OCI-LY3 (cell line): ENCODE data around the gene CTPS2.
"Not testable (repeated sequence)": the region's sequence is repeated elsewhere in the genome, so short reads cannot be mapped to it uniquely, and the experiment has no call there.

Experiments used
- H2AFZ ChIP-seq: fragments of 200-600, 300-600 bp; shearing (Covaris generic); 2 replicates; pipeline ENCODE4 v1.6.0; 2014; ENCODE audit warnings: antibody characterized with exemption, low read depth, low read length
- H3K27ac ChIP-seq: fragments of 200-600, 300-600 bp; sonication (generic); 2 replicates; pipeline ENCODE4 v1.5.1; 2014; ENCODE audit warnings: mild to moderate bottlenecking, low read length, moderate library complexity, mixed read lengths
- H3K27me3 ChIP-seq: fragments of 200-600, 300-600 bp; sonication (generic); 2 replicates; pipeline ENCODE4 v1.6.1; 2014; ENCODE audit warnings: low read depth, low read length, mixed read lengths
- H3K36me3 ChIP-seq: fragments of 200-600, 300-600 bp; sonication (generic); replicated peaks from 2 replicates; pipeline ENCODE3; 2014; ENCODE audit warnings: low read depth, low read length, mixed read lengths
- H3K4me1 ChIP-seq: fragments of 300-600, 200-600 bp; sonication (generic); 2 replicates; pipeline ENCODE4 v1.6.1; 2014; ENCODE audit warnings: low read length, mixed read lengths
- H3K4me2 ChIP-seq: fragments of 200-600, 300-600 bp; sonication (generic); 2 replicates; pipeline ENCODE4 v1.6.1; 2014; ENCODE audit warnings: low read length, mixed read lengths
- H3K4me3 ChIP-seq: fragments of 300-600, 200-600 bp; sonication (generic); 2 replicates; pipeline ENCODE4 v1.5.1; 2014; ENCODE audit warnings: antibody characterized with exemption, mild to moderate bottlenecking, low read length, moderate library complexity
- H3K79me2 ChIP-seq: fragments of 300-600, 200-600 bp; shearing (Covaris generic); 2 replicates; pipeline ENCODE4 v1.6.1; 2014; ENCODE audit warnings: mild to moderate bottlenecking, low read length, mixed read lengths
- H3K9ac ChIP-seq: fragments of 300-600, 200-600 bp; shearing (Covaris generic); 2 replicates; pipeline ENCODE4 v1.6.0; 2014; ENCODE audit warnings: mild to moderate bottlenecking, low read length, moderate library complexity
- H3K9me3 ChIP-seq: fragments of 200-600, 300-600 bp; shearing (Covaris generic); 2 replicates; pipeline ENCODE4 v1.6.1; 2014; ENCODE audit warnings: low read length, mixed read lengths; ENCODE audit not compliant: insufficient read depth
- H4K20me1 ChIP-seq: fragments of 200-600, 300-600 bp; sonication (generic); 2 replicates; pipeline ENCODE4 v1.6.1; 2016; ENCODE audit warnings: low read length, mixed read lengths; ENCODE audit not compliant: insufficient read depth
- EZH2phosphoT487 ChIP-seq: fragments of 200-600 bp; shearing (Covaris generic); IDR thresholded peaks from 2 replicates; pipeline ENCODE4 v1.6.1; 2018; ENCODE audit warnings: antibody characterized with exemption, mixed run types, low read depth
- TF ChIP-seq, protein P1 (sequence below): fragments of 200-600, 300-600 bp; sonication (generic); IDR thresholded peaks from 2 replicates; pipeline ENCODE4 v1.5.1; 2014; ENCODE audit warnings: antibody characterized with exemption, low read length, low read depth

The CTPS2 gene, protein sequence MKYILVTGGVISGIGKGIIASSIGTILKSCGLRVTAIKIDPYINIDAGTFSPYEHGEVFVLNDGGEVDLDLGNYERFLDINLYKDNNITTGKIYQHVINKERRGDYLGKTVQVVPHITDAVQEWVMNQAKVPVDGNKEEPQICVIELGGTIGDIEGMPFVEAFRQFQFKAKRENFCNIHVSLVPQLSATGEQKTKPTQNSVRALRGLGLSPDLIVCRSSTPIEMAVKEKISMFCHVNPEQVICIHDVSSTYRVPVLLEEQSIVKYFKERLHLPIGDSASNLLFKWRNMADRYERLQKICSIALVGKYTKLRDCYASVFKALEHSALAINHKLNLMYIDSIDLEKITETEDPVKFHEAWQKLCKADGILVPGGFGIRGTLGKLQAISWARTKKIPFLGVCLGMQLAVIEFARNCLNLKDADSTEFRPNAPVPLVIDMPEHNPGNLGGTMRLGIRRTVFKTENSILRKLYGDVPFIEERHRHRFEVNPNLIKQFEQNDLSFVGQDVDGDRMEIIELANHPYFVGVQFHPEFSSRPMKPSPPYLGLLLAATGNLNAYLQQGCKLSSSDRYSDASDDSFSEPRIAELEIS

GRCh38 chrX:16712548-16713155 is at the start of gene CTPS2:
Gene CTPS2, minus strand, starts transcription at chrX:16712669. Its CDS starts 9,767 bp downstream, at chrX:16702902.
- Histone ChIP-seq H3K4me2 (peak within 1 kb of the TSS; percentile 59), H2AFZ (peak within 1 kb of the TSS; percentile 44), H3K4me3 (peak within 1 kb of the TSS; percentile 86), H3K36me3 (no peaks in the 10 kb centered on the region), H3K79me2 (no peaks in the 10 kb centered on the region; the same call in 1 of the 2 replicates), H3K27me3 (no peaks in the 10 kb centered on the region), H3K27ac (peak within 1 kb of the TSS; percentile 22), H4K20me1 (no peaks in the 10 kb centered on the region), H3K9me3 (no peaks in the 10 kb centered on the region), H3K4me1 (peaks cover 7% of the 10 kb centered on the region; the same call in 1 of the 2 replicates), H3K9ac (peak within 1 kb of the TSS; percentile 76)
- no peak for TF ChIP-seq EZH2phosphoT487
- TF ChIP-seq, protein P1, sequence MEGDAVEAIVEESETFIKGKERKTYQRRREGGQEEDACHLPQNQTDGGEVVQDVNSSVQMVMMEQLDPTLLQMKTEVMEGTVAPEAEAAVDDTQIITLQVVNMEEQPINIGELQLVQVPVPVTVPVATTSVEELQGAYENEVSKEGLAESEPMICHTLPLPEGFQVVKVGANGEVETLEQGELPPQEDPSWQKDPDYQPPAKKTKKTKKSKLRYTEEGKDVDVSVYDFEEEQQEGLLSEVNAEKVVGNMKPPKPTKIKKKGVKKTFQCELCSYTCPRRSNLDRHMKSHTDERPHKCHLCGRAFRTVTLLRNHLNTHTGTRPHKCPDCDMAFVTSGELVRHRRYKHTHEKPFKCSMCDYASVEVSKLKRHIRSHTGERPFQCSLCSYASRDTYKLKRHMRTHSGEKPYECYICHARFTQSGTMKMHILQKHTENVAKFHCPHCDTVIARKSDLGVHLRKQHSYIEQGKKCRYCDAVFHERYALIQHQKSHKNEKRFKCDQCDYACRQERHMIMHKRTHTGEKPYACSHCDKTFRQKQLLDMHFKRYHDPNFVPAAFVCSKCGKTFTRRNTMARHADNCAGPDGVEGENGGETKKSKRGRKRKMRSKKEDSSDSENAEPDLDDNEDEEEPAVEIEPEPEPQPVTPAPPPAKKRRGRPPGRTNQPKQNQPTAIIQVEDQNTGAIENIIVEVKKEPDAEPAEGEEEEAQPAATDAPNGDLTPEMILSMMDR, result no peak

DNA sequence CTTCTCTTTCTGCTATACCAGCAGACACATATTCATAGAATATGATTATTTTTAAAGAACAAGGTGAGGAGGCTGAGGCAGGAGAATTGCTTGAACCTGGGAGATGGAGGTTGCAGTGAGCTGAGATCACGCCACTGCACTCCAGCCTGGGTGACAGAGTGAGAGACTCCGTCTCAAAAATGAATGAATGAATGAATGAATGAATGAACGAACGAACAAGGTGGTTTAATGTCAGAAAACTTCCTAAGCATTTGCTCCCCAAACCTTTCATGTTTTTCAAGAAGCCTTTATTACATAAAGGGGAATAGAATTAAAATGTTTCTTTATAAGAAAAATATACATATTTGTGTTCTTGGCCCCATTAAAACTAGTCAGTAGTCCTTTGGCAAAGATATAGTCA is 49.0 kb upstream of the CTPS2 start:
- H3K4me3 ChIP-seq, H3K36me3 ChIP-seq, H3K27me3 ChIP-seq: not testable (repeated sequence)

DNA sequence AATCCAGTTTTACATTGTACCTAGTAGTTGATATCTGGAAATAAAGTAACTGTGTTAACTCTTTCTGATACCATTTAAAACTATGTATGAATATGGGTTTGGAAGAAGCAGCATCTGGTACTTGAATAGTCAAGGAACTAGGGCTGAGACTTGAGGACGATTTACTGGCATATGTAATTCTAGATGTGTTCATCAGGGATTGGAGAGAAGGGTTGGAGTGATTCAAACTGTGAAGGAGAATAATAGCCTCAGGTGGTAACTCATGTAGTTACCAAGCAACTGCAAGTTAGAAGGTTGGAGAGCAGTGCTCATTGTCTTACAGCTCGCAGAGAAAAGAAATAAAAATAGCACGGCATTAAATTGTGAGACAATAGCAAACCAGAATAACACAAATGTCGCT is 44.3 kb upstream of the CTPS2 start:
- H3K79me2 ChIP-seq, result no peaks in the 10 kb centered on the region
- no peak overlapping the region for H3K27ac ChIP-seq
- H3K9me3 ChIP-seq, result no peaks in the 10 kb centered on the region
- TF ChIP-seq EZH2phosphoT487, result no peak
- TF ChIP-seq, protein P1, result no peak
- H3K4me3 ChIP-seq, result no peak overlapping the region
- peaks cover 6% of the 10 kb centered on the region for H3K36me3 ChIP-seq
- H2AFZ ChIP-seq, result no peak overlapping the region
- H3K4me2 ChIP-seq, result no peak overlapping the region
- no peaks in the 10 kb centered on the region for H3K4me1 ChIP-seq
- no peak overlapping the region for H3K9ac ChIP-seq
- no peaks in the 10 kb centered on the region for H4K20me1 ChIP-seq
- no peaks in the 10 kb centered on the region for H3K27me3 ChIP-seq

More for the DNA sequence above, 49.0 kb upstream of the CTPS2 start:
- H3K4me1 ChIP-seq, H3K9me3 ChIP-seq, H3K27ac ChIP-seq, H4K20me1 ChIP-seq, H2AFZ ChIP-seq, H3K79me2 ChIP-seq, H3K9ac ChIP-seq, H3K4me2 ChIP-seq: not testable (repeated sequence)

- Histone ChIP-seq H2AFZ (no peak overlapping the region), H3K9me3 (no peaks in the 10 kb centered on the region), H3K4me2 (no peak overlapping the region), H3K79me2 (no peaks in the 10 kb centered on the region), H3K9ac (no peak overlapping the region), H4K20me1 (no peaks in the 10 kb centered on the region), H3K36me3 (peaks cover 7% of the 10 kb centered on the region), H3K27me3 (no peaks in the 10 kb centered on the region), H3K4me3 (no peak overlapping the region), H3K4me1 (no peaks in the 10 kb centered on the region), H3K27ac (no peak overlapping the region)
- TF ChIP-seq EZH2phosphoT487, result no peak
- TF ChIP-seq, protein P1, result no peak
Observed at GRCh38 chrX:16754019-16754418, 41.5 kb upstream of the CTPS2 start.
